K562 (cell line): ENCODE results near the gene ZMPSTE24. TPM values are rescaled to one million over a fixed set of nuclear protein-coding genes. Genes with fewer than 3 reads are reported as not detected.

ENCODE experiments used
- CBX8 ChIP-seq: fragments of 200-600 bp; sonication (generic); IDR thresholded peaks from 2 replicates; pipeline ENCODE4 v1.6.1; 2012; ENCODE audit warnings: borderline replicate concordance, mixed run types, low read depth, mild to moderate bottlenecking, moderate library complexity, mixed read lengths, low read length, control low read depth, inconsistent platforms; ENCODE audit not compliant: poor library complexity, severe bottlenecking; ENCODE audit errors: extremely low read depth
- CREM ChIP-seq: IDR thresholded peaks from 2 replicates; pipeline ENCODE4 v1.6.1; 2014; ENCODE audit warnings: antibody characterized with exemption, low read depth
- CXXC5 ChIP-seq: fragments of 250-450 bp; sonication (Bioruptor Pico); IDR thresholded peaks from 2 replicates; pipeline ENCODE4 v1.8.0; 2022; ENCODE audit warnings: inconsistent platforms, mild to moderate bottlenecking, moderate library complexity
- ETV1 ChIP-seq: fragments of 450-650 bp; conservative IDR thresholded peaks from 2 replicates; pipeline ENCODE4 v1.6.1; 2016; ENCODE audit warnings: missing genetic modification characterization, control low read depth, low read depth, missing compliant biosample characterization
- ETV5 ChIP-seq: sonication (generic); formaldehyde crosslinking; IDR thresholded peaks from 2 replicates; pipeline ENCODE4 v1.4.0; 2020; ENCODE audit warnings: low read depth, mild to moderate bottlenecking, missing genetic modification reagents
- FIP1L1 ChIP-seq: fragments of 200-400 bp; formaldehyde crosslinking; IDR thresholded peaks from 2 replicates; pipeline ENCODE4 v1.6.1; 2018; ENCODE audit warnings: mild to moderate bottlenecking, low read depth, low read length; ENCODE audit not compliant: poor library complexity, severe bottlenecking
- FUS ChIP-seq: fragments of 200-400 bp; formaldehyde crosslinking; optimal IDR thresholded peaks from 2 replicates; pipeline ENCODE3; 2017; ENCODE audit warnings: low read depth, low read length
- GATAD2B ChIP-seq: fragments of 450-650 bp; IDR thresholded peaks from 2 replicates; pipeline ENCODE4 v1.6.1; 2017; ENCODE audit warnings: mild to moderate bottlenecking, borderline replicate concordance
- HDAC1 ChIP-seq, 2 experiments: fragments of 450-650 bp; IDR thresholded peaks; 2 replicates each; pipeline ENCODE4 v1.6.1; 2016 to 2017; ENCODE audit warnings: inconsistent platforms in 1 of 2, mild to moderate bottlenecking in 1 of 2, moderate library complexity in 1 of 2
- MAFF ChIP-seq: IDR thresholded peaks from 2 replicates; pipeline ENCODE4 v1.6.1; 2012; ENCODE audit warnings: low read length, improper control_type of control experiment
- MCM2 ChIP-seq: fragments of 450-650 bp; IDR thresholded peaks from 2 replicates; pipeline ENCODE4 v1.6.1; 2017; ENCODE audit warnings: low read depth, mild to moderate bottlenecking
- PHTF2 ChIP-seq: fragments of 250-450 bp; sonication (Bioruptor Pico); IDR thresholded peaks from 2 replicates; pipeline ENCODE4 v1.5.0; 2021; ENCODE audit warnings: mild to moderate bottlenecking
- PKNOX1 ChIP-seq: fragments of 450-650 bp; IDR thresholded peaks from 2 replicates; pipeline ENCODE4 v1.6.1; 2016
- POLR2G ChIP-seq: fragments of 200-400 bp; formaldehyde crosslinking; IDR thresholded peaks from 2 replicates; pipeline ENCODE4 v1.6.1; 2017; ENCODE audit warnings: low read depth, mild to moderate bottlenecking, antibody characterized with exemption, low read length, moderate library complexity
- PPARD ChIP-seq: fragments of 250-450 bp; sonication (Bioruptor Pico); IDR thresholded peaks from 2 replicates; pipeline ENCODE4 v1.8.0; 2022; ENCODE audit warnings: inconsistent platforms, mild to moderate bottlenecking, moderate library complexity
- RNF2 ChIP-seq: sonication (generic); IDR thresholded peaks from 2 replicates; pipeline ENCODE4 v1.6.1; 2016
- RUNX1 ChIP-seq: sonication (generic); IDR thresholded peaks from 2 replicates; pipeline ENCODE4 v1.6.1; 2016; ENCODE audit warnings: antibody characterized with exemption, low read depth
- TAL1 ChIP-seq: fragments of 450-650 bp; IDR thresholded peaks from 2 replicates; pipeline ENCODE4 v1.6.1; 2016; ENCODE audit warnings: mild to moderate bottlenecking
- YY1 ChIP-seq, 3 experiments: IDR thresholded peaks; 2 replicates each; pipeline ENCODE4 v1.6.1; 2011; ENCODE audit warnings: low read length in 2 of 3, mild to moderate bottlenecking in 2 of 3, moderate library complexity in 2 of 3, borderline replicate concordance in 1 of 3, control low read depth in 1 of 3, low read depth in 1 of 3; ENCODE audit not compliant: insufficient read depth in 3 of 3, insufficient replicate concordance in 2 of 3, control insufficient read depth in 1 of 3, insufficient read length in 1 of 3; ENCODE audit errors: extremely low read depth in 1 of 3
- ZBTB5 ChIP-seq: fragments of 450-650 bp; IDR thresholded peaks from 2 replicates; pipeline ENCODE4 v1.6.1; 2017; ENCODE audit warnings: antibody characterized with exemption
- ZKSCAN1 ChIP-seq: fragments of 150-350 bp; IDR thresholded peaks from 2 replicates; pipeline ENCODE4 v1.6.1; 2016; ENCODE audit warnings: low read depth, low read length
- ZNF263 ChIP-seq: sonication (generic); formaldehyde crosslinking; IDR thresholded peaks from 2 replicates; pipeline ENCODE4 v1.8.0; 2022; ENCODE audit warnings: mild to moderate bottlenecking, missing genetic modification reagents, borderline replicate concordance
- polyA plus RNA-seq, 8 experiments: library from polyadenylated mRNA; depleted of rRNA in 4 of 8; stranded (reverse) in 5 of 8; unstranded in 3 of 8; fragments of >200 nt; fragmentation: Nextera tagmentation in 2 of 8; fragmentation: Illumina TruSeq in 1 of 8; extraction: Ambion mirVana in 2 of 8; extraction: Trizol in 1 of 8; gene quantifications; 2 replicates each; pipeline versions ENCODE4 v1.2.1 to v1.2.3, GENCODE V29; 2011 to 2014; ENCODE audit warnings: inconsistent platforms in 1 of 8, missing spikeins in 1 of 8
- total RNA-seq, 7 experiments: library from RNA; depleted of rRNA in 6 of 7; stranded (reverse); fragments of >200 nt in 6 of 7; fragmentation: Illumina TruSeq in 2 of 7; extraction: Trizol in 2 of 7; gene quantifications; 2 replicates each; pipeline versions ENCODE4 v1.2.1 to v1.2.3, GENCODE V29; 2011 to 2021; ENCODE audit warnings: low replicate concordance in 1 of 7
- TF ChIP-seq, protein P1 (sequence below): sonication (generic); IDR thresholded peaks from 2 replicates; pipeline ENCODE4 v1.6.1; 2016

The ZMPSTE24 gene
- total and polyA plus RNA-seq, 9 of the 15 experiments (the other 6 are each of a cell fraction or from before 2014, with no cell fraction given): 30.7 to 75.9 (median 64.3) TPM

GRCh38 chr1:40315239-40315794 lies 57.3 kb downstream of the ZMPSTE24 start (continued):
- TF ChIP-seq RUNX1 (no peak), ZKSCAN1 (peak; percentile 56; the same call in 1 of the 2 replicates), TAL1 (no peak), CXXC5 (CRISPR knock-in tag) (peak; percentile 88), ETV5 (CRISPR knock-in tag) (no peak; the same call in 1 of the 2 replicates), RNF2 (0 out of 2 replicates have a peak, but pooled peaks have one; percentile 64), PHTF2 (no peak), FIP1L1 (peak; percentile 39), CBX8 (no peak), YY1 (IDR thresholded peaks at IDR 0.05; ENCODE audit: borderline replicate concordance in 1 of 3, control insufficient read depth in 1 of 3, extremely low read depth in 1 of 3, insufficient read depth in 3 of 3, insufficient read length in 1 of 3, insufficient replicate concordance in 2 of 3, low read depth in 1 of 3, low read length in 2 of 3) (peak in 2 of 3 experiments; percentile 50 to 62), FUS (no peak), PKNOX1 (peak; percentile 71), GATAD2B (no peak), ZNF263 (no peak), MCM2 (no peak), ETV1 (no peak), MAFF (no peak), PPARD (CRISPR knock-in tag) (no peak), CREM (peak; percentile 82), ZBTB5 (no peak), HDAC1 (IDR thresholded peaks at IDR 0.05) (no peak), POLR2G (peak; percentile 87)
- TF ChIP-seq, protein P1, sequence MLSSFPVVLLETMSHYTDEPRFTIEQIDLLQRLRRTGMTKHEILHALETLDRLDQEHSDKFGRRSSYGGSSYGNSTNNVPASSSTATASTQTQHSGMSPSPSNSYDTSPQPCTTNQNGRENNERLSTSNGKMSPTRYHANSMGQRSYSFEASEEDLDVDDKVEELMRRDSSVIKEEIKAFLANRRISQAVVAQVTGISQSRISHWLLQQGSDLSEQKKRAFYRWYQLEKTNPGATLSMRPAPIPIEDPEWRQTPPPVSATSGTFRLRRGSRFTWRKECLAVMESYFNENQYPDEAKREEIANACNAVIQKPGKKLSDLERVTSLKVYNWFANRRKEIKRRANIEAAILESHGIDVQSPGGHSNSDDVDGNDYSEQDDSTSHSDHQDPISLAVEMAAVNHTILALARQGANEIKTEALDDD: no peak
